Measurements from ENCODE around the gene ST6GALNAC2.
"Not testable (repeated sequence)": the region's sequence is repeated elsewhere in the genome, so short reads cannot be mapped to it uniquely, and the experiment has no call there.

ST6GALNAC2 gene

GRCh38 chr17:76585649-76586593, at the start of gene ST6GALNAC2:
Gene ST6GALNAC2, minus strand, starts transcription at chr17:76585860. Its CDS starts 52 bp downstream, at chr17:76585808.
- DNase-seq (ENCODE audit: low spot score), result peak; percentile 30

- DNase-seq (ENCODE audit: low spot score), result no peak
Measured at GRCh38 chr17:76635039-76635438, 49.4 kb upstream of the ST6GALNAC2 start.

GRCh38 chr17:76633628-76634328, 48.1 kb upstream of the ST6GALNAC2 start:
- DNase-seq (ENCODE audit: low spot score), result no peak

- DNase-seq (ENCODE audit: low spot score), result no peak
Measured at GRCh38 chr17:76631821-76632565, 46.3 kb upstream of the ST6GALNAC2 start.

GRCh38 chr17:76630151-76630550, 44.5 kb upstream of the ST6GALNAC2 start:
- DNase-seq (ENCODE audit: low spot score), result no peak

- no peak for DNase-seq (ENCODE audit: low spot score)
Measured at GRCh38 chr17:76627510-76627909, 41.9 kb upstream of the ST6GALNAC2 start.

- DNase-seq (ENCODE audit: low spot score), result no peak
Measured at GRCh38 chr17:76626442-76626841, 40.8 kb upstream of the ST6GALNAC2 start.

GRCh38 chr17:76625496-76625895, 39.8 kb upstream of the ST6GALNAC2 start:
- DNase-seq (ENCODE audit: low spot score), result no peak

GRCh38 chr17:76623271-76624146, 37.8 kb upstream of the ST6GALNAC2 start:
- DNase-seq (ENCODE audit: low spot score), result peak; percentile 52

GRCh38 chr17:76617838-76618237, 32.2 kb upstream of the ST6GALNAC2 start:
- DNase-seq (ENCODE audit: low spot score), result no peak

- no peak for DNase-seq (ENCODE audit: low spot score)
Measured at GRCh38 chr17:76614912-76615617, 29.4 kb upstream of the ST6GALNAC2 start.

GRCh38 chr17:76614064-76614759, 28.6 kb upstream of the ST6GALNAC2 start:
- not testable (repeated sequence) for DNase-seq (ENCODE audit: low spot score)

GRCh38 chr17:76612977-76613851, 27.6 kb upstream of the ST6GALNAC2 start:
- no peak for DNase-seq (ENCODE audit: low spot score)

- no peak for DNase-seq (ENCODE audit: low spot score)
Measured at GRCh38 chr17:76612465-76612864, 26.8 kb upstream of the ST6GALNAC2 start.

- DNase-seq (ENCODE audit: low spot score), result no peak
Measured at GRCh38 chr17:76611758-76612157, 26.1 kb upstream of the ST6GALNAC2 start.

GRCh38 chr17:76611080-76611749, 25.6 kb upstream of the ST6GALNAC2 start:
- DNase-seq (ENCODE audit: low spot score), result not testable (repeated sequence)

- DNase-seq (ENCODE audit: low spot score), result not testable (repeated sequence)
Measured at GRCh38 chr17:76606685-76607084, 21.0 kb upstream of the ST6GALNAC2 start.

GRCh38 chr17:76601065-76601464, 15.4 kb upstream of the ST6GALNAC2 start:
- no peak for DNase-seq (ENCODE audit: low spot score)
